ENCODE measurements around the gene TCHP.

Gene TCHP

DNA sequence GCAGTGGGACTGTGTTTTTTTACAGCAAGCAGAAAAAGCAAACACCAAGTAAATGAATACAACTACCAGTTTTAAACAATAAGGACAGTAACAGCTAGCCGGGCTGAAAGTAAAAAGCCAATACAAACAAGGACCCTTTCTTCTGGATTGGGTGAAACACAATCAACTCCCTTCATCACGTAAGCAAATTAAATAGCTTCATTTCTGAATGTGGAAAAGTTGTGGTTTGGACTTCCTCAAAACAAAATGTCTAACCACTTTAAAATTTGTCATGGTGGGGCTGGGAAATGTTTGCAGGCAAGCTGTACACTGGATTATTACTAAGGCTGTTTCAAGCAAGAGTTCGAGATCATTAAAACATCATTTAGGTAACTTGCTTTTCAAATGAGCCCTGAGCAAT lies 47.4 kb downstream of the TCHP start:
- no peak overlapping the region for H3K4me3 ChIP-seq (ENCODE audit: low read length)
- no peak for TF ChIP-seq ZNF274 (IDR thresholded peaks at IDR 0.05; ENCODE audit: low read depth, low read length)

DNA sequence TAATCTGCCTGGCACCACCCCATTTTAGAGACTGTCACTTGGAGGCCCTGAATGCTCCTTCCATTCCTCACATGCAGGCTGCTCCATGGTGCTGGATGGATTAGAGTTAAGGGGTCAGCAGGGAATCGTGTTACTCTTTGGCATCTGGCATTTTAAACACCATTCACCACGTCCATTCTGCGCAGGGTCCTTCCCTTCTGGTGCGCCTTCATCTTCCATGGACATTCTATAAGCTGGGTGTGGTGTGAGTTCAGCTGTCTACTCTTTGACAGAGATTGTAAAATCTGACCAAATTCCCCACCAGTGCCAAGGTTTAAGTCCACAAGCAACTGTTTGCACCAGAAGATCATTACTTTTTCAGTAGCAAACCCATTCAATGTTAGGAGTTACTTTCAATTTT lies 48.3 kb downstream of the TCHP start:
- no peak overlapping the region for H3K4me3 ChIP-seq (ENCODE audit: low read length)
- TF ChIP-seq ZNF274 (IDR thresholded peaks at IDR 0.05; ENCODE audit: low read depth, low read length) = no peak

DNA sequence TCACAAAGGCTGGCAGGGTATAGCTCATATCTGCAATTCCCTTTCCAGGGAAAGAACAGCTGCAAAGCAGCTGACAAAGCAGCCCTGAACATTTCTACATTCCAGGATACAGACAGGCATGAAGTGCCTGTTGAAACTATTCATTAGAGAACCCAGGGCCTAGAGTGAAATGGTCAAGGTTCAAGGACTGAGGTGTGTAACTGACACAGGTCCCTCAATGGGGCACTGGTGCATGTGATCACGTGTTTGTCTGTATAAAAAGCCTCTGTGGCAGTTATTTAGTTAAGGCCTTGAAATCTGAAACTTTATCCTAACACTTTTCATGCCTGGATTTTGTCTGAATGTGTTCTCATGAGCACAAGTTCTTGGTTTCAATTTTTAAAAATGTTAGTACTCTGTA lies 49.0 kb downstream of the TCHP start:
- H3K4me3 ChIP-seq (ENCODE audit: low read length) = no peak overlapping the region
- TF ChIP-seq ZNF274 (IDR thresholded peaks at IDR 0.05; ENCODE audit: low read depth, low read length) = no peak

DNA sequence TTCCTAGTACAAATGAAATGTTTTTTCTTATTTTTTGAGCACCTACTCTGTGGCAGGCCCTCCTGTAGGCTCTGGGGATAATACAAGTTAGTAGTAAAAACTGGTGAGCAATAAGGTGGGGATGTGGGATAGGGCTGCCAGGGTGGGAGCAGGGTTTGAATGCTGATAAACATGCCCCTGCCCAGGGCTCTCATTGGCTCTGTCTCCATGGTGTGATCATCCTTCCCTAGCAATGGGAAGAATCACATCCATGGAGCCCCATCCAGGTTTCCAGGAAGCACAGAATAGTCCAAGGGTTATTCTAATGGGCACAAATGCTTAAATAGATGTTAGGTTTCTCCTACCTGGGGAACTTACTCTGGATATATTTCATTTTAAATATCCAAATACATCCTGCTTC lies 50.6 kb downstream of the TCHP start:
- no peak for TF ChIP-seq ZNF274 (IDR thresholded peaks at IDR 0.05; ENCODE audit: low read depth, low read length)

DNA sequence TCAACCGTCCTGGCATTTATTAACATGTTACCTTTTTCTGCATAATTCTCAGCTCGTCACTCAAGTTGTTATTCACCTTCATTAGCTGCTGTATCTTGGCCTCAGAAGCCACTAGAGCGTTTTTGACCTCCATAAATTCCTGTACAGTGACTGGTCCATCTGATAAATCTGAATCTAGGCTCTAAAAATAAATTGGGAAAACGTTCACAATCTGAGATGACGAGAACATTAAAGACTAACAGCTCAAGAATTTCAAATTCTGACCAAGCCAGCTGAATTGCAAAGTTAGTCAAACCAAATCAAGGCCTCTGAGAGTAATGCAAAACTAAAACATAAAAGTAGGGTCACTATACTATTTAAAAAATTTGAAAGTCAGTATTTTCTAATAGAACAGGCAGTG lies 51.1 kb downstream of the TCHP start:
- TF ChIP-seq ZNF274 (IDR thresholded peaks at IDR 0.05; ENCODE audit: low read depth, low read length) = no peak
- no peak overlapping the region for H3K4me3 ChIP-seq (ENCODE audit: low read length)

More for the DNA sequence above, 50.6 kb downstream of the TCHP start:
- no peak overlapping the region for H3K4me3 ChIP-seq (ENCODE audit: low read length)

DNA sequence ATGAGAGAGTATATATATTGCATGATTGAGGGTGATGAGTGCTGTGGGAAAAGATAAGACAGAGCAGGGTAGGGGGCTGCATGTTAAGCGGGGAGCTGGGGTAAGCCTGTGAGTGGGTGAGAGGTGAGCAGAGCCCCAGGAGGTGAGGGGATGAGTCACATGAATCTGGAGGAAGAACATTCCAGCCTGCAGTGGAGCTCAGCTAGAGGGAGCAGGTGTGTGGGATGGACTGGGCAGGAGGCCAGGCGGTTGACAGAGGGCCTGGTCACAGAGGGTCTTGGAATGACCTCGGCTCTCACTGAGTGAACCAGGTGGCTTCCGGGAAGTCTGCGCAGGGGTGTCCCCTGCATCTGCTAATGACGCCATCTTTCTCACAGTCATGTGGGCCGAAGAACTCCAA lies 51.7 kb downstream of the TCHP start:
- TF ChIP-seq ZNF274 (IDR thresholded peaks at IDR 0.05; ENCODE audit: low read depth, low read length) = no peak
- no peak overlapping the region for H3K4me3 ChIP-seq (ENCODE audit: low read length)

DNA sequence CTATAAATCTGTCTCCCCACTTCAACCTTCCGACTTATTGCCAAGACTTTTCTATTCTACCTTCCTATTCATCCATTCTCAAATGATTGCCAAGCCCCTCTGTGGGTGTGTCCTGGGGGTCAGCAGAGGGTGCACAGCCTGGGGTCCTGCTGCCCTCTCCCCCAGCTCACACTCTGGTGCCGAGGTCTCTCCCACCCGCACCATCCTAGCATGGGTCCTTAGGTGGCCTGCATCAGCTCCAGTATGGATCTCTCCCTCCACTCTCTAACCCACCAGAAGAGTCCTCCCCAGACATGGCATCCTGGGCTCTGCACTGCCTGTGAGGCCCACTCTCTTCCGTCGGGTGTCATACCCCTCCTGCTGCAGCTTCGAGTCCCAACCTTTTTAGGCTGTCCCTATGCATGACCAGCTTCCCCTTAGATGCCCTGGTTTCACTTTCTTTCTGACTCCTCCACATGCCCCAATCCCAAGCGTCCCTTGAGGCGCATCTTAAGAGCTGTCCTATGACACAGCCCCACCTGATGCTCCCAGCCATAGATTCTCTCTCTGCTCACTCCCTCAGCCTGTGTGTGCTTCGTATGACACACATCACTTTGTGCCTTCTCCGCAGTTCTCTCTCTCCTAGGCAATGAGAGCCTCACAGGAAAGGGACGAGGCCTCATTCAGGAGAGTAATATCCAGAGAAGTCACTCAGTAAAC lies 52.2 kb downstream of the TCHP start:
- H3K4me3 ChIP-seq (ENCODE audit: low read length) = no peak overlapping the region
- no peak for TF ChIP-seq ZNF274 (IDR thresholded peaks at IDR 0.05; ENCODE audit: low read depth, low read length)

DNA sequence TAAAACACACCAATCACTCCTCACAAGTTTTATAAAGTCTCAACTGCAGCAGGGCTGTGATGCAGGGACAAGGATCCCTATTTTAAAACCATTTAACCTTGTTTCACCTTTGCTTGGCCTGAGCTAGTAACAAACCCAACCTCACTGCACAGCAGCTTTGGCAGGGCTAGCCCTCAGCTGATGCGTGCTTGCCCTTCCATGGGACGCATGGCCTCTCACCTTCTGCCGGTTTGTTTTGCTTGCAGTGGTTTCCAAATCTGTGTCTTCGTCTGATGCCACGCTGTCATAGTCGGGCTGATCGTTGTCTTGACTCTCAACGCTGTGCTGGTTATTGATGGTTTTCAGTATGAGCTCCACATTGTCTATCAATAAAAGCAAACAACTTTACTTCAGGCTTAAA lies 52.8 kb downstream of the TCHP start:
- H3K4me3 ChIP-seq (ENCODE audit: low read length) = no peak overlapping the region
- TF ChIP-seq ZNF274 (IDR thresholded peaks at IDR 0.05; ENCODE audit: low read depth, low read length) = no peak

DNA sequence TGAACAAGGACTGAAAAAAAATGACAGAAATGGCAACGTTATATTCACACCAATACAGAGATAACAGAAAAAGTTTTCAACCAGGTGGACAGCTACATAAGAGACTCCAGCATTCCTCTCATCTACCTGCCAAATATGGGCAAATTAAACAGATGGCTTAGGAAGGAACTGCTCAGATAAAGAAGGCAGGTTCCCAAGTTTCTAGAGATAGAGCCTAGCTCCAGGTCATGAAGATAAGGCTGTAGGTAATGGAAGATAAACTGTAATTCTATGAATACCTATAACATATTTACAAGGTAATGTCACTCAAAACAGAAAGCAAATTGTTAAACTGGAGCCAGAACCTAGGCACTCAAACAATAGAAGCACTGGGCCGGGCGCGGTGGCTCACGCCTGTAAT lies 53.6 kb downstream of the TCHP start:
- TF ChIP-seq ZNF274 (IDR thresholded peaks at IDR 0.05; ENCODE audit: low read depth, low read length) = no peak
- H3K4me3 ChIP-seq (ENCODE audit: low read length) = no peak overlapping the region

DNA sequence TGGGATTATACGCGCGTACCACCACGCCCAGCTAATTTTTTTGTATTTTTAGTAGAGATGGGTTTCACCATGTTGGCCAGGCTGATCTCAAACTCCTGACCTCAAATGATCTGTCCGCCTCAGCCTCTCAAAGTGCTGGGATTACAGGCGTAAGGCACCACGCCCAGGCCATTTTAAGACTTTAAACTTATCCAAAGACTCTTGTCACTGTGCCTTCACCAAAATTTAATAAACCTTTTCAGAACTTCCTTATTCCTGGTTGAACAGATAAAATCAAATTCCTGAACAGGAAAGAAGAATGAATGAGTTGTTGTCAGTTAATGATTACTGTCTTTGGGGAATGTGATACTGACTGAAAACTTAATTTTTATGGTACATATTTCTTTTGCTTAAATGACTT lies 58.3 kb downstream of the TCHP start:
- no peak for TF ChIP-seq ZNF274 (IDR thresholded peaks at IDR 0.05; ENCODE audit: low read depth, low read length)

DNA sequence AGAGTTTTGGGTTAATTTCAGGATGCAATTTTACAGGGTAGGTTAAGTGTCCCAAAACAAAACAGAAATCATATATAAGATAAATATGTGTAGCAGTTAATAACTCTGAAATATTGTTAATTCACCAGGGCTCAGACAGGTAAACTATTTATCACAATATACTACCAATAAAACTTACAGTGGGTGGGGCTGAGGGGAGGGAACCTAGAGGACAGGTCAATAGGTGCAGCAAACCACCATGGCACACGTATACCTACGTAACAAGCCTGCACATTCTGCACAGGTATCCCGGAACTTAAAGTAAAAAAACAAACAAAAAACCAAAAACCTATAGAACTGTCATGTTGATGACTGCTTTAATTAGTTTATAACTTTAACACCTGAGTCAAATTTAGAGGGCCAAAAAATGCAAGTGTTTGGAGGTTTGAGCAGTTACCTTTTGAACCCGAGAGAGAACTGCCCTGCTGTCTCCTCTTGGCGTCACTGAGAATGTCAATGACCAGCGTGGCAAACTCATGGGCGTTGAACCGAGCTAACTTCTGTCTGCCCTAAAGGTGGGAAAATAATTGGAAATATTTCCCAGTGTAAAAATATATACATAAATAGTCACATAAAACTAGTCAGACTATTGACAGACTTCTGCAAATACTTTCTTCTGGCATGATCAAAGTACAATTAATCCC lies 59.5 kb downstream of the TCHP start:
- H3K4me3 ChIP-seq (ENCODE audit: low read length) = no peak overlapping the region
- no peak for TF ChIP-seq ZNF274 (IDR thresholded peaks at IDR 0.05; ENCODE audit: low read depth, low read length)

More for the DNA sequence above, 58.3 kb downstream of the TCHP start:
- no peak overlapping the region for H3K4me3 ChIP-seq (ENCODE audit: low read length)

DNA sequence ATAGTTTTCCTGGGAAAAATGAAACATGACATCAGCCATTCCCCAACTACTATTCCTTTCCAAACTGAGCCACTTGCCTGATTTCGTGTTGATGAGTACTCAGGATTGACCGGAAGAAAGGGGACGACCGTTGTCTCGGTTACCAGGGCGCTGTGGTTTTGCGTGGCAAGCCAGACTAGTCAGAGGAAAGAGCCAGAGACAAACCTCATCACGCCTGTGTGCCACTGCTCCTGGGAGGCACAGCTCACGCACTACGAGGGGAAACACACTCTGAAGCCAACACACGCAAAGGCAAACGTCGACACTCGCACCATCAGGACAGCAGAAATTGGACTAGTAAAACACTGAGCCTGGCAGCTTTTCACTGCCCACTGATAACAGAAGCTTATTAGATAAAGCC lies 61.1 kb downstream of the TCHP start:
- no peak for TF ChIP-seq ZNF274 (IDR thresholded peaks at IDR 0.05; ENCODE audit: low read depth, low read length)
- no peak overlapping the region for H3K4me3 ChIP-seq (ENCODE audit: low read length)

DNA sequence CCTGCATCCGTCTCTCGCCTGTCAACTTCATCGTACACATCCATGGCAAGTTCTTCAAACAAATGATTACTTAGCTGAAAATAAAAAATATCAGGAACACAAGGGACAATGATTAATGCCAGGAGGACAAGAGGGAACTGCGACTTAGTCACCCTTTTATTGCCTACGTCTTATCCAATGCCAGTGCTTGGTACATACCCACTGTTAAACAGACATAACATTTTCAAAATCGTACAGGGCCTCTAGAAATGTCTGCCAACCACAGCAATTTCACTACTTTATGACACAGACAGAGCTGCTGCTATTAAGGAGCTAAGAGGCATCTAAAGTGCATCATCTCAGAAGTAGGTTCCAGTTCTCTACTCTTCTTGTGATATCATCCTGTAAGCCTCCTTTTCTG lies 61.5 kb downstream of the TCHP start:
- TF ChIP-seq ZNF274 (IDR thresholded peaks at IDR 0.05; ENCODE audit: low read depth, low read length) = no peak
- H3K4me3 ChIP-seq (ENCODE audit: low read length) = no peak overlapping the region

DNA sequence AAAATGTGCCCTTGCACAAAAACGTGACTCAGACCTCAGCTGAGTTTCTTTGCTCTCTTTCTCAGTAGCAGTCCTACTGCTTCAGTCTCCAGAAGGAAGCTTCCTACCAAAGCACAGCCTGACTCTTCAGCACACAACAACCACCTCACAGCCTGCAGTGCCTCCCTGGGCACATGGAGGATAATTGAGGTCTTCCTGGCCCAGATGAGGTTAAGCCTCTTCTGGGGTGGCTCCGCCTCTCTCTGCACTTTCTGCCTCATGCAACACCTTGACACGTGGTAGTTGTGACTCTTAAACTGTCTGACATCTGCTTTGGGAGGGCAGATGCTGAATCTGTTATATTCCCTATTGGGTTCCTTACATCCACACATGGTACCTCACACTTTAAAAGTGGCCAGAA lies 62.3 kb downstream of the TCHP start:
- no peak for TF ChIP-seq ZNF274 (IDR thresholded peaks at IDR 0.05; ENCODE audit: low read depth, low read length)
- H3K4me3 ChIP-seq (ENCODE audit: low read length) = no peak overlapping the region

DNA sequence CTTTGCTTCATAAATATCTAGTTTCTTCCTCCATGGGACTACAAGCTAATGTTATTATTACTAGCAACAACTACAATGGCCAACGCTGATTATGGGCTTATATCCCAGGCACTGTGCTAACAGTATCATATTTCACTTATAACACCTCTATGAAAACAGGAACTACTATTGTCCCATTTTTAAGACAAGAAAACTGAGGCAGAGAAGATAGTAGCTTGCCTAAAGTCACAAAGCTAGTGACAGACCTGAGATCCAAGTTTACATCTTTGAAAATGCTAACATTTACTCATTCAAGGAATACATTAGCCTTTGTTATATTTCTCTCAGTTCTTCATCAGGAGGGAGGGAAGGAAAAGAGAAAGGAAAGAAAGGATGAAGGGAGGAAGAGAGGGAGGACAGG lies 63.3 kb downstream of the TCHP start:
- no peak for TF ChIP-seq ZNF274 (IDR thresholded peaks at IDR 0.05; ENCODE audit: low read depth, low read length)
- H3K4me3 ChIP-seq (ENCODE audit: low read length) = no peak overlapping the region

Measured in GM08714 (cell line).